GM20000 (cell line): ENCODE results near the gene THOC2.
"Not testable (repeated sequence)": the region's sequence is repeated elsewhere in the genome, so short reads cannot be mapped to it uniquely, and the experiment has no call there.

Experiments used
- DNase-seq: peaks from one replicate; pipeline ENCODE4 v3.0.0; 2012; ENCODE audit warnings: low spot score
- TF ChIP-seq, protein P1 (sequence below): IDR thresholded peaks from 2 replicates; pipeline ENCODE4 v1.5.1; 2012; ENCODE audit warnings: mild to moderate bottlenecking, control low read depth; ENCODE audit errors: extremely low read depth, missing control alignments

THOC2 gene

GRCh38 chrX:123731258-123731986 lies 1.4 kb downstream of the THOC2 start:
- TF ChIP-seq, protein P1, sequence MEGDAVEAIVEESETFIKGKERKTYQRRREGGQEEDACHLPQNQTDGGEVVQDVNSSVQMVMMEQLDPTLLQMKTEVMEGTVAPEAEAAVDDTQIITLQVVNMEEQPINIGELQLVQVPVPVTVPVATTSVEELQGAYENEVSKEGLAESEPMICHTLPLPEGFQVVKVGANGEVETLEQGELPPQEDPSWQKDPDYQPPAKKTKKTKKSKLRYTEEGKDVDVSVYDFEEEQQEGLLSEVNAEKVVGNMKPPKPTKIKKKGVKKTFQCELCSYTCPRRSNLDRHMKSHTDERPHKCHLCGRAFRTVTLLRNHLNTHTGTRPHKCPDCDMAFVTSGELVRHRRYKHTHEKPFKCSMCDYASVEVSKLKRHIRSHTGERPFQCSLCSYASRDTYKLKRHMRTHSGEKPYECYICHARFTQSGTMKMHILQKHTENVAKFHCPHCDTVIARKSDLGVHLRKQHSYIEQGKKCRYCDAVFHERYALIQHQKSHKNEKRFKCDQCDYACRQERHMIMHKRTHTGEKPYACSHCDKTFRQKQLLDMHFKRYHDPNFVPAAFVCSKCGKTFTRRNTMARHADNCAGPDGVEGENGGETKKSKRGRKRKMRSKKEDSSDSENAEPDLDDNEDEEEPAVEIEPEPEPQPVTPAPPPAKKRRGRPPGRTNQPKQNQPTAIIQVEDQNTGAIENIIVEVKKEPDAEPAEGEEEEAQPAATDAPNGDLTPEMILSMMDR, result no peak

DNA sequence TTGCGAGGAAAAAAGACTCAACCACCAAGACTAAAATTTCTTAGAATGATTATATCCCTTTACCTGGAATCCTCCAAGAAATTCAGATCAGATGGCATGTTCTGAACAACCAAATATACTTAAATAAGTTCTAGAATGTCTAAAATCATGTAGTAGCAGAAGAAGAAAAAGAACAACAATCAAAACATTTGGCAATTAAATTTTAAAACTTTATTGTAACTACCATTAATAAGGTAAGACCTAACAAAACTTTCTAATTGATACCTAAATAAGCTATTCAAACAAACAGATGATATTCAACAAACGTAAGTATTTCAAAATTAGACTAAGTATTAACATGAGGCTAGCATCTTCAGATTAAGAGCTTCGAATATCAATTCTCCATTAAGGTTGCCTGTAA lies 4.3 kb downstream of the THOC2 start:
- TF ChIP-seq, protein P1, result no peak
- DNase-seq, result no peak

More at GRCh38 chrX:123731258-123731986, 1.4 kb downstream of the THOC2 start:
- peak; percentile 7 for DNase-seq

- DNase-seq, result no peak
- TF ChIP-seq, protein P1, result no peak
Measured at GRCh38 chrX:123728016-123728415, 4.8 kb downstream of the THOC2 start.

DNA sequence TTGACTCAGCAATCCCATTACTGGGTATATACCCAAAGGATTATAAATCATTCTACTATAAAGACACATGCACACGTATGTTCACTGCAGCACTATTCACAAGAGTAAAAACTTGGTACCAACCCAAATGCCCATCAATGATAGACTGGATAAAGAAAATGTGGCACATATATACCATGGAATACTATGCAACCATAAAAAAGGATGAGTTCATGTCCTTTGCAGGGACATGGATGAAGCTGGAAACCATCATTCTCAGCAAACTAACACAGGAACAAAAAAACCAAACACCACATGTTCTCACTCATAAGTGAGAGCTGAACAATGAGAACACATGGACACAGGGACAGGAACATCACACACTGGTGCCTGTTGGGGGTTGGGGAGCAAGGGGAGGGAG lies 10.7 kb downstream of the THOC2 start:
- not testable (repeated sequence) for DNase-seq

DNA sequence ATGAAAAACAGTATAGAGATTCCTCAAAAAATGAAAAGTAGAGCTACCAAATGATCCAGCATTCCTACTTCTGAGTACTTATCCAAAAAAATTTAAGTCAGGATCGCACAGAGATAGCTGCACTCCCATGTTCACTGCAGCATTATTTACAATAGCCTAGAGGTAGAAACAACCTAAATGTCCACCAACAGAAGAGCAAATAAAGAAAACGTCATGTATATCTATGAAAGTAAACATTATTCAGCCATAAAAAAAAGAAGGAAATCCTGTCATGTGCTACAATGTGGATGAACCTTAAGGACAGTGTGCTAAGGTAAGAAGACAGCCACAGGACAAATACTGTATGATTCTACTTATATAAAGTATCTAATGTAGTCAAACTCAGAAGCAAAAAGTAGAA lies 12.4 kb downstream of the THOC2 start:
- TF ChIP-seq, protein P1, result no peak
- DNase-seq, result no peak

GRCh38 chrX:123713841-123714240 lies 19.0 kb downstream of the THOC2 start:
- no peak for DNase-seq
- TF ChIP-seq, protein P1, result no peak

DNA sequence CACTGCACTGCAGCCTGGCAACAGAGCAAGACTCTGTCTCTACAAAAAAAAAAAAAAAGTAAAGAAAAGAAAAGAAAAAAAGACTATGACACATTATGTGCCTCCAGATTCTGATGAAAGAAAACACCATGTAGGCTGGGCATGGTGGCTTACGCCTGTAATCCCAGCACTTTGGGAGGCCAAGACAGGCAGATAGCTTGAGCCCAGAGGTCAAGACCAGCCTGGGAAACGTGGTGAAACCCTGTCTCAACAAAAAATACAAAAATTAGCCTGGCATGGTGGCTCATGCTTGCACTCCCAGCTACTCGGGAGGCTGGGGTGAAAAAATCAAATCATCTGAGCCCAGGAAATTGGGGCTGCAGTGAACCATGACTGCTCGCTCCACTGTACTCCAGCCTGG lies 19.4 kb downstream of the THOC2 start:
- no peak for DNase-seq
- TF ChIP-seq, protein P1, result no peak

GRCh38 chrX:123711201-123711600 lies 21.7 kb downstream of the THOC2 start:
- DNase-seq, result not testable (repeated sequence)
